Muscle of leg (tissue), 11 donors: ENCODE results near the gene ODF2L. TPM values are rescaled to one million over a fixed set of nuclear protein-coding genes. Genes with fewer than 3 reads are reported as not detected.
A peak's percentile ranks its signal among the peaks of the same experiment; 100 is the strongest.
"Not testable (repeated sequence)": the region's sequence is repeated elsewhere in the genome, so short reads cannot be mapped to it uniquely, and the experiment has no call there.

ENCODE experiments used
- DNase-seq: peaks from one replicate; pipeline ENCODE4 v3.0.0; 2013
- H3K27ac ChIP-seq: one replicate; pipeline ENCODE4 v1.5.1; 2013; ENCODE audit warnings: mild to moderate bottlenecking, low read length, control low read depth
- H3K27me3 ChIP-seq: one replicate; pipeline ENCODE4 v1.6.1; 2013; ENCODE audit warnings: low read length; ENCODE audit not compliant: control insufficient read depth, insufficient read depth
- H3K36me3 ChIP-seq: one replicate; pipeline ENCODE4 v1.6.1; 2013; ENCODE audit warnings: low read length; ENCODE audit not compliant: control insufficient read depth, insufficient read depth
- H3K4me1 ChIP-seq: one replicate; pipeline ENCODE4 v1.6.1; 2013; ENCODE audit warnings: low read length; ENCODE audit not compliant: control insufficient read depth, insufficient read depth
- H3K4me3 ChIP-seq: one replicate; pipeline ENCODE4 v1.5.1; 2013; ENCODE audit warnings: low read length, control low read depth
- H3K9me3 ChIP-seq: replicated peaks from 2 replicates; pipeline ENCODE4 v1.6.1; 2013; ENCODE audit warnings: low read depth, low read length; ENCODE audit not compliant: control insufficient read depth
- WGBS: methylation state at CpG from one replicate; pipeline ENCODE4 v1.1.5; 2013; ENCODE audit warnings: missing lambda C conversion rate; ENCODE audit not compliant: insufficient coverage; 5-methylcytosine and 5-hydroxymethylcytosine counted together
- polyA plus RNA-seq, 8 donors: library from polyadenylated mRNA; unstranded; fragments of 120-200 nt; gene quantifications; one replicate each; pipeline versions ENCODE4 v1.2.1 to v1.2.3, GENCODE V29; 2013; ENCODE audit warnings: inconsistent platforms in 1 of 8, low replicate concordance in 1 of 8; ENCODE audit not compliant: insufficient read length in 8 of 8, insufficient read depth in 1 of 8
- total RNA-seq: library from RNA; stranded (reverse); fragments of 120-200 nt; gene quantifications from one replicate; pipeline ENCODE4 v1.2.4, GENCODE V29; 2013

Gene ODF2L
- total and polyA plus RNA-seq, 9 donors, result 14.6 to 30.1 (median 18.8) TPM

DNA sequence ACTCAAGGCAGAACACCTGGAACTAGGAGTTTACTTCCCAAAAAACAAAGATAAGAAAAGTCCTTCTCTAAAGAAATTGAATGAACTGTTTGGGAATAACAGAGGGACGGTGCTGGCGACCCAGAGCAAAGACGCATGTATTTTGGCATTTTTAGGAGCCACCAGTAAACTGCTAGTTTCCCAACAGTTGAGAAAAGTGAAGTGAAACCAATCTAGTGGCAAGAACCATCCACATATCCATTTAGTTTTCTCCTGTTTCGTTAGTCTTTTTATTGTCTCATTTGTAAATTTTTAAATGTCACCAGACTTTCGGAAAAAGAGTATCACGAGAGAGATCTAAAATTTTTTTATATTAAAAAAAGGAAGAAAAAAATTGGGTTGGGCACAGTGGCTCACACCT is 30.2 kb downstream of the ODF2L start:
- DNase-seq, result no peak
- Histone ChIP-seq H3K4me3 (no peak overlapping the region), H3K27me3 (no peaks in the 10 kb centered on the region), H3K9me3 (no peaks in the 10 kb centered on the region), H3K36me3 (peaks cover 2% of the 10 kb centered on the region), H3K4me1 (no peaks in the 10 kb centered on the region), H3K27ac (no peak overlapping the region)
- no CpG with 5 or more reads among the region's 6 CpGs for WGBS

- 92% methylated on average over 3 of the region's 4 CpGs for WGBS
Observed at GRCh38 chr1:86362807-86363206, 33.3 kb downstream of the ODF2L start.

GRCh38 chr1:86357796-86358195 is 38.3 kb downstream of the ODF2L start:
- H3K9me3 ChIP-seq, result no peaks in the 10 kb centered on the region
- 64% methylated on average over 2 of the region's 5 CpGs for WGBS
- H3K27ac ChIP-seq, result peak overlapping the region; percentile 22
- peaks cover 10% of the 10 kb centered on the region for H3K36me3 ChIP-seq
- H3K4me1 ChIP-seq, result no peaks in the 10 kb centered on the region
- no peak overlapping the region for H3K4me3 ChIP-seq
- peak; percentile 65 for DNase-seq
- H3K27me3 ChIP-seq, result no peaks in the 10 kb centered on the region

More at GRCh38 chr1:86362807-86363206, 33.3 kb downstream of the ODF2L start:
- Histone ChIP-seq H3K9me3 (no peaks in the 10 kb centered on the region), H3K4me3 (no peak overlapping the region), H3K4me1 (no peaks in the 10 kb centered on the region), H3K36me3 (peaks cover 3% of the 10 kb centered on the region), H3K27ac (no peak overlapping the region), H3K27me3 (no peaks in the 10 kb centered on the region)
- DNase-seq, result no peak

DNA sequence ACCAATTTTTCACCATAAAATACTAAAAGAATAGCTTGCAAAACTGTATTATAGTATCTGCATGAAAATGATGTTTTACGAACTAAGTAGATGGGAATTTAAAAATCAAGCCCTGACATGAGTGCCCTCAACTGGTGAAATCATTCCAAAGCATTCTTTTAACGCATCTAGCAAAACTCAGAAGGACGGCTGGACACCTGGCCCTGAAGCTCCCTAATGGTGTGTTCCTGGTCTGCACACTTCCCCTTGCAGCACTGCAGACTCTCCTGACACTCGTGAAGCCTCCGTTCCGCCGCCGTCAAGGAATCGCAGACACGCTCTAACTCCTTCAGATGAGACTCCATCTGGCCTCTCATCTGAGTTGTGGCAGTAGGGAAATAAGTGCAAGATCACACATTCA is 39.9 kb downstream of the ODF2L start:
- Histone ChIP-seq H3K27me3 (no peaks in the 10 kb centered on the region), H3K9me3 (no peaks in the 10 kb centered on the region), H3K27ac (no peak overlapping the region), H3K4me1 (no peaks in the 10 kb centered on the region), H3K36me3 (peaks cover 8% of the 10 kb centered on the region), H3K4me3 (no peak overlapping the region)
- WGBS, result 46% methylated on average over 2 of the region's 10 CpGs
- peak; percentile 73 for DNase-seq

DNA sequence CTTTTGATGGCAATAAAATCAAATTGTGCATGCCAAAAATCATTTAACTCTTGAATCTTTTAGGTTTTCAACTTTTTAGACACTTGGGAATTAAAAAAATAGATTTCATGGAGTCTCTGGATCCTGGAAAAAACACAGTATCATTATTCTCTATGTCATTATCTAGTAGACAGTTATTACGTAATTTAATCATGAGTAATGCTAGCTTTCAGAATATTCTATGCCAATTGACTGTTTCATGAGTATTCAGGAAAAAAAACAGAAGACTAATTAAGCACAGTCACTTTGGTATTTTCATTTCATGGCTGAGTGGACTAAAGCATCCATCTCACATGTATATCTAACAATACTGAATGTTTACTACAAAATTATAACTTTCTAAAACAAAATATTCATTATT is 44.0 kb downstream of the ODF2L start:
- no peak overlapping the region for H3K27ac ChIP-seq
- no peaks in the 10 kb centered on the region for H3K9me3 ChIP-seq
- no peak for DNase-seq
- no CpG with 5 or more reads among the region's 1 CpG for WGBS
- no peak overlapping the region for H3K4me3 ChIP-seq
- H3K4me1 ChIP-seq, result no peaks in the 10 kb centered on the region
- no peaks in the 10 kb centered on the region for H3K27me3 ChIP-seq
- peaks cover 5% of the 10 kb centered on the region for H3K36me3 ChIP-seq

DNA sequence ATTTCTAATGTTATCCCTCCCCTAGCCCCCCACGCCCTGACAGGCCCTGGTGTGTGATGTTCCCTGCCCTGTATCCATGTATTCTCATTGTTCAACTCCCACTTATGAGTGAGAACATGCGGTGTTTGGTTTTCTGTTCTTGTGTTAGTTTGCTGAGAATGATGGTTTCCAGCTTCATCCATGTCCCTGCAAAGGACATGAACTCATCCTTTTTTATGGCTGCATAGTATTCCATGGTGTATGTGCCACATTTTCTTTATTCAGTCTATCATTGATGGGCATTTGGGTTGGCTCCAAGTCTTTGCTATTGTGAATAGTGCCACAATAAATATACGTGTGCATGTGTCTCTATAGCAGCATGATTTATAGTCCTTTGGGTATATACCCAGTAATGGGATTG is 45.9 kb downstream of the ODF2L start:
- H3K4me3 ChIP-seq, H3K27ac ChIP-seq, H3K36me3 ChIP-seq, H3K9me3 ChIP-seq, DNase-seq, H3K4me1 ChIP-seq, H3K27me3 ChIP-seq: not testable (repeated sequence)
- WGBS, result no CpG with 5 or more reads among the region's 3 CpGs

DNA sequence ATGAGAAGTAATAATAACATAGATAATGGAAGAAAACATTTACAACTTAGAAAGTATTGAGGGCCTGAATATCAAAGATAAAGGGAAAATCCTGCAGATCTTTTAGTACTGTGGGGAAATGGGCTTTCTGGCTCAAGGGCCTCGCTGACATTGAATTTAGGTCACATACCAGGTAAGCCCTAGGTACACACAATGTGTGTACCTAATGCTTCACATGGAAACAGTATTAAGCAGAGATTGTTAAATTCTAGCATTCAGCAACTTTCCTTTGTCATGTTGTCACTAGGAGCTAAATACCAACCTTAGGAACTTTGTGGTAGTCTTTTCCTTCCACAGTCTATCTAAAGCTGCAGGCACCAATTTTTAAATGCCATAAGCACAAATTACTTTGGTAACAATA is 49.7 kb downstream of the ODF2L start:
- no peaks in the 10 kb centered on the region for H3K9me3 ChIP-seq
- DNase-seq, result no peak
- H3K4me3 ChIP-seq, result no peak overlapping the region
- no peaks in the 10 kb centered on the region for H3K27me3 ChIP-seq
- H3K4me1 ChIP-seq, result no peaks in the 10 kb centered on the region
- no peak overlapping the region for H3K27ac ChIP-seq
- no peaks in the 10 kb centered on the region for H3K36me3 ChIP-seq
- WGBS, result no CpG with 5 or more reads among the region's 1 CpG

GRCh38 chr1:86345042-86345441 is 51.1 kb downstream of the ODF2L start:
- no peaks in the 10 kb centered on the region for H3K27me3 ChIP-seq
- DNase-seq, result no peak
- no peak overlapping the region for H3K4me3 ChIP-seq
- no peak overlapping the region for H3K27ac ChIP-seq
- no peaks in the 10 kb centered on the region for H3K36me3 ChIP-seq
- no peaks in the 10 kb centered on the region for H3K4me1 ChIP-seq
- WGBS, result no CpG with 5 or more reads among the region's 2 CpGs
- no peaks in the 10 kb centered on the region for H3K9me3 ChIP-seq

- 72% methylated on average over 4 of the region's 7 CpGs for WGBS
- Histone ChIP-seq H3K27ac (no peak overlapping the region), H3K27me3 (no peaks in the 10 kb centered on the region)
Observed at GRCh38 chr1:86339906-86340305, 56.2 kb downstream of the ODF2L start.

GRCh38 chr1:86339014-86339812 is 56.9 kb downstream of the ODF2L start:
- Histone ChIP-seq H3K9me3 (no peaks in the 10 kb centered on the region), H3K27ac (no peak overlapping the region)

More at GRCh38 chr1:86339906-86340305, 56.2 kb downstream of the ODF2L start:
- no peaks in the 10 kb centered on the region for H3K36me3 ChIP-seq
- no peak overlapping the region for H3K4me3 ChIP-seq
- DNase-seq, result no peak
- no peaks in the 10 kb centered on the region for H3K4me1 ChIP-seq
- no peaks in the 10 kb centered on the region for H3K9me3 ChIP-seq

More at GRCh38 chr1:86339014-86339812, 56.9 kb downstream of the ODF2L start:
- Histone ChIP-seq H3K4me1 (no peaks in the 10 kb centered on the region), H3K27me3 (no peaks in the 10 kb centered on the region), H3K36me3 (no peaks in the 10 kb centered on the region), H3K4me3 (no peak overlapping the region)
- 74% methylated on average over 5 of the region's 7 CpGs for WGBS
- peak; percentile 24 for DNase-seq
